ENCODE measurements around the gene IFITM2.

- TF ChIP-seq POLR2A (IDR thresholded peaks at IDR 0.05): no peak
- no peak for TF ChIP-seq CTCF (IDR thresholded peaks at IDR 0.05)
Measured at GRCh38 chr11:336659-337198, 29.1 kb downstream of the IFITM2 start.

Data from right lobe of liver (tissue), 4 donors.